ENCODE results near the gene TM9SF4. TPM values are rescaled to one million over a fixed set of nuclear protein-coding genes. Genes with fewer than 3 reads are reported as not detected.

Gene TM9SF4
- total RNA-seq, 1 experiment from 2014 or later, result 67.8 TPM

- intact Hi-C loops (cut with micrococcal nuclease; ENCODE audit: unreplicated experiment), result no loop called here
- H2AFZ ChIP-seq, result no peak overlapping the region
- H3K27me3 ChIP-seq (ENCODE audit: insufficient read depth, low read depth), result peaks cover 39% of the 10 kb centered on the region
- no peak overlapping the region for H3K4me3 ChIP-seq
- H3K4me2 ChIP-seq, result no peak overlapping the region
- H3K4me1 ChIP-seq (replicated peaks; ENCODE audit: insufficient read depth), result peaks cover 5% of the 10 kb centered on the region; the same call in 1 of the 2 replicates
- H3K9me3 ChIP-seq (ENCODE audit: insufficient read depth, low read depth), result no peaks in the 10 kb centered on the region
- no peak overlapping the region for H3K27ac ChIP-seq
- ChIA-PET CTCF (interaction anchor here (0.5 kb wide), 1 partner anchor 18 kb away, joined by 5 read pairs; no protein-coding TSS in a partner anchor), POLR2A (ENCODE audit: unreplicated experiment) (no interaction called here)
- H4K20me1 ChIP-seq (ENCODE audit: insufficient read depth), result no peaks in the 10 kb centered on the region
- H3K9me2 ChIP-seq (ENCODE audit: insufficient read depth), result no peaks in the 10 kb centered on the region
- no TSS peak for BruUV-seq (replicated peaks)
- no peaks in the 10 kb centered on the region for H3K79me2 ChIP-seq (ENCODE audit: low read depth)
- no peaks in the 10 kb centered on the region for H3F3A ChIP-seq (ENCODE audit: insufficient read depth, low read depth)
- DNase-seq, result no peak
- no peaks in the 10 kb centered on the region for H3K36me3 ChIP-seq (ENCODE audit: low read depth)
- no peak for TF ChIP-seq EZH2 (IDR thresholded peaks at IDR 0.05; ENCODE audit: low read depth)
- TF ChIP-seq, protein P1, sequence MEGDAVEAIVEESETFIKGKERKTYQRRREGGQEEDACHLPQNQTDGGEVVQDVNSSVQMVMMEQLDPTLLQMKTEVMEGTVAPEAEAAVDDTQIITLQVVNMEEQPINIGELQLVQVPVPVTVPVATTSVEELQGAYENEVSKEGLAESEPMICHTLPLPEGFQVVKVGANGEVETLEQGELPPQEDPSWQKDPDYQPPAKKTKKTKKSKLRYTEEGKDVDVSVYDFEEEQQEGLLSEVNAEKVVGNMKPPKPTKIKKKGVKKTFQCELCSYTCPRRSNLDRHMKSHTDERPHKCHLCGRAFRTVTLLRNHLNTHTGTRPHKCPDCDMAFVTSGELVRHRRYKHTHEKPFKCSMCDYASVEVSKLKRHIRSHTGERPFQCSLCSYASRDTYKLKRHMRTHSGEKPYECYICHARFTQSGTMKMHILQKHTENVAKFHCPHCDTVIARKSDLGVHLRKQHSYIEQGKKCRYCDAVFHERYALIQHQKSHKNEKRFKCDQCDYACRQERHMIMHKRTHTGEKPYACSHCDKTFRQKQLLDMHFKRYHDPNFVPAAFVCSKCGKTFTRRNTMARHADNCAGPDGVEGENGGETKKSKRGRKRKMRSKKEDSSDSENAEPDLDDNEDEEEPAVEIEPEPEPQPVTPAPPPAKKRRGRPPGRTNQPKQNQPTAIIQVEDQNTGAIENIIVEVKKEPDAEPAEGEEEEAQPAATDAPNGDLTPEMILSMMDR (conservative IDR thresholded peaks at IDR 0.05), result no peak
These were observed 37.9 kb upstream of the TM9SF4 start for GRCh38 chr20:32071395-32072167.

DNA sequence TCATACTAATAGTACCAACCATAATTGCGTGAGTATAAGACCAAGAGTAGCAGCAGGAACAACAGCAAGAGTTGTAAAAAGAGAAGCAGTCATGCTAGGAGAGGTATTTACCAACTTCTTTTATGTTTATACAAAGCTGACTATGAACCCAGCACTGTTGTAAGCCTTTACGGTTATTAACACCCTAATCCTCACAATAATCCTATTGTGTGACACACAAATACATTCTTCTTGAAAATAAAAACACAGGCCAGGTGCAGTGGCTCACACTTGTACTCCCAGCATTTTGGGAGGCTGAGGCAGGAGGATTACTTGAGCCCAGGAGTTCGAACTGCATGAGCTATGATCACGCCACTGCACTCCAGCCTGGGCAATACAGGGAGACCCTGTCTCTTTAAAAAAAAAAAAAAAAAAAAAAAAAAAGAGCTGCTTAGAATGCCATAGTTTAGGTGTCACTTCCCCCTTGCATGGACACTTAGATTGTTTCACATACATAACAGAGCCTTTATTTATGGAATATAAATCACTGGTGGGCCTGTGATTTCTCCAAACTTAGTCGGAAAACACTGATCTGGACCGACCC lies 37.3 kb upstream of the TM9SF4 start:
- Histone ChIP-seq H3K4me2 (no peak overlapping the region), H3K9me2 (ENCODE audit: insufficient read depth) (no peaks in the 10 kb centered on the region), H3K9me3 (ENCODE audit: insufficient read depth, low read depth) (no peaks in the 10 kb centered on the region), H3K4me3 (no peak overlapping the region), H3F3A (ENCODE audit: insufficient read depth, low read depth) (no peaks in the 10 kb centered on the region), H3K27me3 (ENCODE audit: insufficient read depth, low read depth) (peaks cover 46% of the 10 kb centered on the region), H4K20me1 (ENCODE audit: insufficient read depth) (no peaks in the 10 kb centered on the region), H3K4me1 (replicated peaks; ENCODE audit: insufficient read depth) (peaks cover 3% of the 10 kb centered on the region; the same call in 1 of the 2 replicates), H2AFZ (no peak overlapping the region), H3K27ac (no peak overlapping the region), H3K79me2 (ENCODE audit: low read depth) (no peaks in the 10 kb centered on the region), H3K36me3 (ENCODE audit: low read depth) (no peaks in the 10 kb centered on the region)
- TF ChIP-seq, protein P1 (conservative IDR thresholded peaks at IDR 0.05), result no peak
- TF ChIP-seq EZH2 (IDR thresholded peaks at IDR 0.05; ENCODE audit: low read depth), result no peak
- no TSS peak for BruUV-seq (replicated peaks)
- no peak for DNase-seq
- ChIA-PET POLR2A (ENCODE audit: unreplicated experiment) (no interaction called here), CTCF (interaction anchor here (0.5 to 0.6 kb wide), 2 partner anchors 19 to 21 kb away, joined by 4 to 5 read pairs; no protein-coding TSS in a partner anchor)
- intact Hi-C loops (cut with micrococcal nuclease; ENCODE audit: unreplicated experiment), result no loop called here

- intact Hi-C loops (cut with micrococcal nuclease; ENCODE audit: unreplicated experiment), result no loop called here
- no peak overlapping the region for H3K4me2 ChIP-seq
- H3K27me3 ChIP-seq (ENCODE audit: insufficient read depth, low read depth), result peaks cover 44% of the 10 kb centered on the region
- H3F3A ChIP-seq (ENCODE audit: insufficient read depth, low read depth), result no peaks in the 10 kb centered on the region
- no TSS peak for BruUV-seq (replicated peaks)
- ChIA-PET CTCF (interaction anchor here (0.7 kb wide), 1 partner anchor 15 kb away, joined by 5 read pairs; no protein-coding TSS in a partner anchor), POLR2A (ENCODE audit: unreplicated experiment) (no interaction called here)
- H4K20me1 ChIP-seq (ENCODE audit: insufficient read depth), result no peaks in the 10 kb centered on the region
- H3K27ac ChIP-seq, result no peak overlapping the region
- H2AFZ ChIP-seq, result no peak overlapping the region
- H3K9me3 ChIP-seq (ENCODE audit: insufficient read depth, low read depth), result no peaks in the 10 kb centered on the region
- no peak overlapping the region for H3K4me3 ChIP-seq
- H3K36me3 ChIP-seq (ENCODE audit: low read depth), result no peaks in the 10 kb centered on the region
- no peaks in the 10 kb centered on the region for H3K9me2 ChIP-seq (ENCODE audit: insufficient read depth)
- no peaks in the 10 kb centered on the region for H3K4me1 ChIP-seq (replicated peaks; ENCODE audit: insufficient read depth)
- no peak for DNase-seq
- no peak for TF ChIP-seq EZH2 (IDR thresholded peaks at IDR 0.05; ENCODE audit: low read depth)
- TF ChIP-seq, protein P1 (conservative IDR thresholded peaks at IDR 0.05), result no peak
- H3K79me2 ChIP-seq (ENCODE audit: low read depth), result no peaks in the 10 kb centered on the region
These were observed 34.0 kb upstream of the TM9SF4 start for GRCh38 chr20:32075534-32075933.
